ENCODE results near the gene ZNF212.
"Not testable (repeated sequence)": the region's sequence is repeated elsewhere in the genome, so short reads cannot be mapped to it uniquely, and the experiment has no call there.

Gene ZNF212

GRCh38 chr7:149267733-149268132 is 28.3 kb downstream of the ZNF212 start:
- Histone ChIP-seq H3K27ac (no peak overlapping the region), H3K36me3 (ENCODE audit: insufficient read depth, low read length) (peaks cover 81% of the 10 kb centered on the region), H3K4me3 (no peak overlapping the region), H3K9me3 (ENCODE audit: low read depth, low read length) (no peaks in the 10 kb centered on the region), H3K9ac (ENCODE audit: insufficient read length) (no peak overlapping the region)
- DNase-seq (ENCODE audit: low read depth, low spot score) = no peak
- TF ChIP-seq FOXP2 (optimal IDR thresholded peaks at IDR 0.05; ENCODE audit: control extremely low read depth, extremely low read length, insufficient read depth) (no peak), EZH2 (IDR thresholded peaks at IDR 0.05) (no peak), POLR2AphosphoS5 (IDR thresholded peaks at IDR 0.05; ENCODE audit: borderline replicate concordance, low read depth, low read length) (no peak)

DNA sequence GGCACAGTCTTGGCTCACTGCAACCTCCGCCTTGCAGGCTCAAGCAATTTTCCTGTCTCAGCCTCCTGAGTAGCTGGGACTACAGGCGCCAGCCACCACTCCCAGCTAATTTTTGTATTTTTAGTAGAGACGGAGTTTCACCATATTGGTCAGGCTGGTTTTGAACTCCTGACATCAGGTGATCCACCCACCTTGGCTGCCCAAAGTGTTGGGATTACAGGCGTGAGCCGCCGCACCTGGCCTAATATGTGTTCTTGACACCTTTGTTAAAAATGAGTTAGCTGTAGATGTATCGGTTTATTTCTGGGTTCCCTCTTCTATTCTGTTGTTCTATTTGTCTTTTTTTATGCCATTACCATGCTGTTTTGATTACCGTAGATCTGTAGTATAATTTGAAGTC is 35.0 kb downstream of the ZNF212 start:
- DNase-seq (ENCODE audit: low read depth, low spot score); H3K4me3 ChIP-seq; H3K27ac ChIP-seq; H3K9me3 ChIP-seq (ENCODE audit: low read depth, low read length); H3K9ac ChIP-seq (ENCODE audit: insufficient read length): not testable (repeated sequence)
- H3K36me3 ChIP-seq (ENCODE audit: insufficient read depth, low read length) = peaks cover 84% of the 10 kb centered on the region

GRCh38 chr7:149277871-149278270 is 38.4 kb downstream of the ZNF212 start:
- TF ChIP-seq POLR2AphosphoS5 (IDR thresholded peaks at IDR 0.05; ENCODE audit: borderline replicate concordance, low read depth, low read length) (no peak), FOXP2 (optimal IDR thresholded peaks at IDR 0.05; ENCODE audit: control extremely low read depth, extremely low read length, insufficient read depth) (no peak), EZH2 (IDR thresholded peaks at IDR 0.05) (no peak)
- Histone ChIP-seq H3K9ac (ENCODE audit: insufficient read length) (no peak overlapping the region), H3K9me3 (ENCODE audit: low read depth, low read length) (no peaks in the 10 kb centered on the region), H3K36me3 (ENCODE audit: insufficient read depth, low read length) (peaks cover 63% of the 10 kb centered on the region), H3K27ac (no peak overlapping the region), H3K4me3 (no peak overlapping the region)
- DNase-seq (ENCODE audit: low read depth, low spot score) = no peak

DNA sequence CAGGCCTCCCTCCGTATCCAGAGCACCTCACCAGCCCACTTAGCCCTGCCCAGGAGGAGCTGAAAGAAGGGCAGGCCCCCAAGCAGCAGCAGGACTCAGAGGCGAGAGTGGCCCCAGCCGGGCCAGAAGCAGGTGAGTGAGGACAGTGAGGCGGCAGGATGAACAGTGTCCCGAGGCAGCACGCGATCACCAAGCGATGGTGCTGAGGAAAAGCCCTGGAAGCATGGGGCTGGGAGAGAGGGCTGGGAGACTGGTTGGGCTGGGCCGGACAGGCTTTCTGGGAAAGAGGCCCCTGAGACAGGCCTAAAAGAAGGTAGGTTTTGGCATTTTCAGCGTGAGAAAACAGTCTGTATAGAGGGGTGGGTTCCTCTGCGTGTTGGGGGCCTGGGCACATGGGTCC is 38.9 kb downstream of the ZNF212 start:
- no peak overlapping the region for H3K27ac ChIP-seq
- H3K9me3 ChIP-seq (ENCODE audit: low read depth, low read length) = no peaks in the 10 kb centered on the region
- TF ChIP-seq FOXP2 (optimal IDR thresholded peaks at IDR 0.05; ENCODE audit: control extremely low read depth, extremely low read length, insufficient read depth) (no peak), EZH2 (IDR thresholded peaks at IDR 0.05) (no peak), POLR2AphosphoS5 (IDR thresholded peaks at IDR 0.05; ENCODE audit: borderline replicate concordance, low read depth, low read length) (no peak)
- no peak for DNase-seq (ENCODE audit: low read depth, low spot score)
- peaks cover 58% of the 10 kb centered on the region for H3K36me3 ChIP-seq (ENCODE audit: insufficient read depth, low read length)
- H3K9ac ChIP-seq (ENCODE audit: insufficient read length) = no peak overlapping the region
- H3K4me3 ChIP-seq = no peak overlapping the region

DNA sequence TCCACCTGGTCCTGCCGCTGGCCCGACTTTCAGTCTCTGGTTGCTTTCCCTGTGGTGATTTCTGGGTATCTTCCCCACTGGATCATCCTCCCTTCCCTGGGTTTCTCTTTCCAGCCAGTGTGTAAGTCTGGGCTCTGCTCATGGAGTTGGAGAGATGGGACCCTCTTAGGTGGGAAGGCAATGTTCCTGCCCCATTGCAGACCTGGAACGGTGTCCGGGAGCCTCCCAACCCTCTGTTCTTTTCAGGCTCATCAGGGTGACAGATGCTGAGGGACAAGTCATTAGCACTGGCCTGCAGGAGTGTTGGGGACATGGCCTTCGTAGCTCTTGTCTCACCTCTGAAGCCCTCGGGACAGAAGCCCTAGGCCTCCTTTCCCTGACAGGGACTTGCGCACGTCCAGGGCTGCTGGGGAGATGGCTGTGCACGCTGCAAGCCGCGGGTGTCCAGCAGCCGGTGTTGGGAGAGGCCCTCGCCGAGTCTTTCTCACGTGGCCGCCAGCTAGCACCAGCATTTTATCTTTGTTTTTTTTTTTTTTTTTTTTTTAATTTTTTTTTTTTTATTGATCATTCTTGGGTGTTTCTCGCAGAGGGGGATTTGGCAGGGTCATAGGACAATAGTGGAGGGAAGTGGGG is 39.8 kb downstream of the ZNF212 start:
- H3K36me3 ChIP-seq (ENCODE audit: insufficient read depth, low read length) = peaks cover 49% of the 10 kb centered on the region
- DNase-seq (ENCODE audit: low read depth, low spot score) = no peak
- no peak overlapping the region for H3K27ac ChIP-seq
- H3K9ac ChIP-seq (ENCODE audit: insufficient read length) = no peak overlapping the region
- TF ChIP-seq POLR2AphosphoS5 (IDR thresholded peaks at IDR 0.05; ENCODE audit: borderline replicate concordance, low read depth, low read length) = no peak
- TF ChIP-seq EZH2 (IDR thresholded peaks at IDR 0.05) = no peak
- no peak for TF ChIP-seq FOXP2 (optimal IDR thresholded peaks at IDR 0.05; ENCODE audit: control extremely low read depth, extremely low read length, insufficient read depth)
- no peaks in the 10 kb centered on the region for H3K9me3 ChIP-seq (ENCODE audit: low read depth, low read length)
- no peak overlapping the region for H3K4me3 ChIP-seq

- H3K9ac ChIP-seq (ENCODE audit: insufficient read length) = no peak overlapping the region
- no peak for DNase-seq (ENCODE audit: low read depth, low spot score)
- peaks cover 40% of the 10 kb centered on the region for H3K36me3 ChIP-seq (ENCODE audit: insufficient read depth, low read length)
- H3K27ac ChIP-seq = no peak overlapping the region
- no peaks in the 10 kb centered on the region for H3K9me3 ChIP-seq (ENCODE audit: low read depth, low read length)
- TF ChIP-seq EZH2 (IDR thresholded peaks at IDR 0.05) (no peak), FOXP2 (optimal IDR thresholded peaks at IDR 0.05; ENCODE audit: control extremely low read depth, extremely low read length, insufficient read depth) (no peak), POLR2AphosphoS5 (IDR thresholded peaks at IDR 0.05; ENCODE audit: borderline replicate concordance, low read depth, low read length) (no peak)
- H3K4me3 ChIP-seq = no peak overlapping the region
These were observed 40.7 kb downstream of the ZNF212 start for GRCh38 chr7:149280151-149280550.

DNA sequence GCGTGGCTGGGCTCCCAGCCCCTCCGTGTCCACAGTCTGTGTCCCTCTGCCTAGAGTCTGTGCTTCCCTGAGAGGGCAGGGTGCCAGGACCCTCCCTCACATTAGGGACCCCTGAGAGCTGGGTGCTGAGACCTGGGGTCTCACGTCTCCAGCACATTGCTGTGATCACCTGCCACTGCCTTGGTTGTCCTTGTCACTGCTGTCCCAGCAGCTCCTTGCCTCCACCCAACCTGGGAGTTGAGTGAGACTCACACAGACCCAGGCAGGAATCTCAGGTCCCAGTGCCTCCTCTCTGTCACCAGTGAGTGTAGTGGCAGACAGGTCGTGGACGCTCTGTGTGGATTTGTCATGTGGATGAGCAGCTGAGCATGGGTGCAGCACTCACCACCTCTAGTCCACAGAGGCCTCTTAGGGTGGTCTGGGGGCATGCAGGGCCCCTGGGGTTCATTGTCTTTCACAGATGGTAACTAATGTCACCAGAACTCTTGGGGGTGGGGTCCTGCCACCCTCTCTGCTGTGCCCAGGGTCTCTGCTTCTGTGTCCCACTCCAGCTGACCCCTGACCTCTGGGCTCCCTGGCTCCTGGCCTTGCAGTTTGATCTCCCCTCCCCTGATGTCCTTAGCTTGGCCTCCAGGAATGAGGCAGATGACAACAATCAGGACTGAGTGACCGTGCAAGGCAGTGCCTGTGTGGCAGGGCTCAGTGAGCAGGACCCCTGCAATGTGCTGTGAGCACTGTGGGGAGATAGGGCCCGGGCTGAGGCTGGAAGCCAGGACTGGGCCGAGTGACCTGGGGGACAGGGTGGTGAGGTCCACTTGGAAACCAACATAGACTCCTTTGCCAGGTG is 41.4 kb downstream of the ZNF212 start:
- peaks cover 34% of the 10 kb centered on the region for H3K36me3 ChIP-seq (ENCODE audit: insufficient read depth, low read length)
- no peak for TF ChIP-seq FOXP2 (optimal IDR thresholded peaks at IDR 0.05; ENCODE audit: control extremely low read depth, extremely low read length, insufficient read depth)
- TF ChIP-seq EZH2 (IDR thresholded peaks at IDR 0.05) = no peak
- no peak for TF ChIP-seq POLR2AphosphoS5 (IDR thresholded peaks at IDR 0.05; ENCODE audit: borderline replicate concordance, low read depth, low read length)

GRCh38 chr7:149281508-149282330 is 42.3 kb downstream of the ZNF212 start:
- DNase-seq (ENCODE audit: low read depth, low spot score) = no peak
- Histone ChIP-seq H3K9ac (ENCODE audit: insufficient read length) (no peak overlapping the region), H3K27ac (no peak overlapping the region), H3K4me3 (no peak overlapping the region), H3K36me3 (ENCODE audit: insufficient read depth, low read length) (peaks cover 29% of the 10 kb centered on the region; the same call in 1 of the 2 replicates), H3K9me3 (ENCODE audit: low read depth, low read length) (no peaks in the 10 kb centered on the region)
- TF ChIP-seq EZH2 (IDR thresholded peaks at IDR 0.05) (no peak), POLR2AphosphoS5 (IDR thresholded peaks at IDR 0.05; ENCODE audit: borderline replicate concordance, low read depth, low read length) (no peak), FOXP2 (optimal IDR thresholded peaks at IDR 0.05; ENCODE audit: control extremely low read depth, extremely low read length, insufficient read depth) (no peak)

More for the DNA sequence above, 41.4 kb downstream of the ZNF212 start:
- Histone ChIP-seq H3K4me3 (no peak overlapping the region), H3K27ac (no peak overlapping the region), H3K9ac (ENCODE audit: insufficient read length) (no peak overlapping the region), H3K9me3 (ENCODE audit: low read depth, low read length) (no peaks in the 10 kb centered on the region)
- DNase-seq (ENCODE audit: low read depth, low spot score) = no peak
